ENCODE results near the gene ZSWIM6. TPM values are rescaled to one million over a fixed set of nuclear protein-coding genes. Genes with fewer than 3 reads are reported as not detected.

ZSWIM6 gene
- total RNA-seq, 1 donor from 2014 or later, result 40.1 TPM

DNA sequence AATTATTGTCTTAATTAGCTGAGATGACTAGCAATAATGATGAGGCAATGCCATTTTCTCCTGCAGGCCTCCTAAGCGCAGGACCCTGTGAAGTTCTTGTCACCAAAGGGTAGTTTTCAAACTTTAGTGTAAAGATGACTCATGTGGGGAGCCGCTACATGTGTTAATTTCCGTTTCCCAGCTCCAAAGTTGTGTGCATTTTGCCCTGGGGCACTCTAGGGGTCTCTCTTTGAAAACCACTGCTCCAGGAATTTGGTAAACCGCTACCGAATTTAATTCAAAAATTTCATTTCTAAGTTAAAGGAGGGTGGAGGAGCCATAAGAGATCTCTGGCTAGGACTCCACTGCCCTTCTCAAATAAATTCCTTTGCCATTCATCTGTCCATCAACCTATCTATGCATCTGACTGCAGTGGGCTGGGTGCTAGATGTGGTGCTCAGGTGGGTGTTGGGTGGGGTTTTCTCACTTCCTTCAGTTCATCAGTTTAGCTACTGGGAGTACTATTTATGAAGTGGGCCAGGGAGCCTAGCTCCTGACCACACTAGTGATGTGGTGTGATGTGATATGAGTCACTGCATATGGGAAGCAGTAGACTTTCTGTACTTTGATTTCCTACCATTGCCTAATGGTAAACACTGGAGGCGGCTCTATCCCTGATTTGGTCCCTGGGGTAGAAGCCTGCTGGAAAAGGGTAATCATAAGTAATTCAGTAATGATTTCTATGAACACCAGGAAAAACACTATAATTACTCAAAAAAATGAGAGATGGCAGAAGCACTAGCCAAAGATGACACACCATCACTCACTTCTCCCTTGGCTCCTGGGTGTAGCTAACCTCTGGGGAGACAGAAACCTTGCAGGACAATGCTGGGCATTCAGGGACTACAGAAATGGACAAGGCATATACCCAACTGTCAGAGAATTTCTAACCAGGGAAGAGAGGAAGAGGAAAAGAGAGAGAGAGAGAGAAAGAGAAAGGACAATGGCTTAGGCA is 4.0 kb upstream of the ZSWIM6 start:
- DNase-seq (ENCODE audit: low read depth) (peak; percentile 89), FAIRE-seq (peak; percentile 17)
- Mint-ChIP-seq H3K4me3 (ENCODE audit: unreplicated experiment) (peak overlapping the region; percentile 94), H3K27ac (ENCODE audit: unreplicated experiment) (peak overlapping the region; percentile 88), H3K36me3 (ENCODE audit: low read depth, unreplicated experiment) (no peaks in the 10 kb centered on the region), H3K9me3 (ENCODE audit: unreplicated experiment) (no peaks in the 10 kb centered on the region), H3K4me1 (ENCODE audit: low read depth, unreplicated experiment) (peaks cover 30% of the 10 kb centered on the region), H3K27me3 (ENCODE audit: low read depth, unreplicated experiment) (no peaks in the 10 kb centered on the region)
- H3K4me3 ChIP-seq (ENCODE audit: insufficient read depth, low read depth, low read length), result no peak overlapping the region
- H3K9ac ChIP-seq (ENCODE audit: low read length), result no peak overlapping the region
- peak overlapping the region; percentile 41 for H3K27ac ChIP-seq (ENCODE audit: low read depth, low read length)
- no peaks in the 10 kb centered on the region for H3K9me3 ChIP-seq (ENCODE audit: insufficient read depth, low read depth, low read length)
- no peak overlapping the region for H2AFZ ChIP-seq (ENCODE audit: low read depth, low read length)
- H3K36me3 ChIP-seq (ENCODE audit: insufficient read depth, low read length), result no peaks in the 10 kb centered on the region
- H3K79me2 ChIP-seq (ENCODE audit: insufficient read depth, low read length), result peaks cover 5% of the 10 kb centered on the region
- peaks cover 40% of the 10 kb centered on the region for H3K4me1 ChIP-seq (ENCODE audit: insufficient read depth, low read length)
- TF ChIP-seq EZH2 (IDR thresholded peaks at IDR 0.05; ENCODE audit: insufficient read depth, low read length), result no peak
- TF ChIP-seq, protein P1, sequence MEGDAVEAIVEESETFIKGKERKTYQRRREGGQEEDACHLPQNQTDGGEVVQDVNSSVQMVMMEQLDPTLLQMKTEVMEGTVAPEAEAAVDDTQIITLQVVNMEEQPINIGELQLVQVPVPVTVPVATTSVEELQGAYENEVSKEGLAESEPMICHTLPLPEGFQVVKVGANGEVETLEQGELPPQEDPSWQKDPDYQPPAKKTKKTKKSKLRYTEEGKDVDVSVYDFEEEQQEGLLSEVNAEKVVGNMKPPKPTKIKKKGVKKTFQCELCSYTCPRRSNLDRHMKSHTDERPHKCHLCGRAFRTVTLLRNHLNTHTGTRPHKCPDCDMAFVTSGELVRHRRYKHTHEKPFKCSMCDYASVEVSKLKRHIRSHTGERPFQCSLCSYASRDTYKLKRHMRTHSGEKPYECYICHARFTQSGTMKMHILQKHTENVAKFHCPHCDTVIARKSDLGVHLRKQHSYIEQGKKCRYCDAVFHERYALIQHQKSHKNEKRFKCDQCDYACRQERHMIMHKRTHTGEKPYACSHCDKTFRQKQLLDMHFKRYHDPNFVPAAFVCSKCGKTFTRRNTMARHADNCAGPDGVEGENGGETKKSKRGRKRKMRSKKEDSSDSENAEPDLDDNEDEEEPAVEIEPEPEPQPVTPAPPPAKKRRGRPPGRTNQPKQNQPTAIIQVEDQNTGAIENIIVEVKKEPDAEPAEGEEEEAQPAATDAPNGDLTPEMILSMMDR (IDR thresholded peaks at IDR 0.05; ENCODE audit: insufficient read depth, low read depth, low read length), result no peak
- peak overlapping the region; percentile 94 for H3K4me2 ChIP-seq (ENCODE audit: low read length)
- H4K20me1 ChIP-seq (ENCODE audit: insufficient read depth, low read length), result no peaks in the 10 kb centered on the region
- H3K27me3 ChIP-seq (ENCODE audit: insufficient read depth, low read length), result no peaks in the 10 kb centered on the region

DNA sequence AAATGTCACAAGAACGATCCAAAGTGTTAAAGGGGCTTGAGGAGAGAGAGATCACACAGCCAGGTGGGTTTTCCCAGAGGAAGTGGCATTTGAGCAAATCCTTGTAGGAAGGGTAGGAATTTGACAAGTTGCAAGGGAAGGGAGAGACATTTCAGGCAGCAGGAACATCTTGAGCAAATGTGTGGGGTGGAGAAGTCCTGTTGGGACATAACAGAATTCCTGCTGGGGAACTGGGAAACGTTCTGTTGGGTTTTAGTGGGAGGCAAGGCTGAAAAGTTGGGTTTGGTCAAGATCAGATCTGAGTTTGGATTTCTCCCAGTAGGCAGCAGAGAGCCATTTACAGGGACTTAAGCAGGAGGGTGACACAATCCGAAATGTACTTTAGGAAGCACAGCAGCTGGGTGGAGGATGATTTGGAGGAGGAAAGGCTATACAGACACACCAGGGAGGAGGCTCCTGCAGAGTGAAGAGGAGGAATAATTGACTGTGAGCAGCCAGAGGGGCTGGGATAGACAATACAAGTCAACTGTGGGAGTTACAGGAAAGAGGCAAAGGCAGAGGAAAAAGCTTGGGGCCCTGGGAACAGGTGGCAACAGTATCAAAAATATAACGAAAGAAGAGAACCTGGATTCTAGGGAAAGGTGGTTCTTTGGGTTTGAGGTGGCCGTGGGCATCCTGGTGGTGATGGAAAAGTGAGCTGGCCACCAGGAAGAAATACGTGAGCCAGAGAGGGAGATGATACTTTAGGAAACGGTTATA is 3.1 kb upstream of the ZSWIM6 start:
- DNase-seq (ENCODE audit: low read depth), result no peak
- peak overlapping the region; percentile 88 for H3K27ac Mint-ChIP-seq (ENCODE audit: unreplicated experiment)
- H3K9ac ChIP-seq (ENCODE audit: low read length), result peak overlapping the region; percentile 90

More for the DNA sequence above, 3.1 kb upstream of the ZSWIM6 start:
- no peak overlapping the region for H3K4me3 ChIP-seq (ENCODE audit: insufficient read depth, low read depth, low read length)
- H4K20me1 ChIP-seq (ENCODE audit: insufficient read depth, low read length), result peaks cover 7% of the 10 kb centered on the region
- no peak overlapping the region for H2AFZ ChIP-seq (ENCODE audit: low read depth, low read length)
- peak overlapping the region; percentile 94 for H3K4me3 Mint-ChIP-seq (ENCODE audit: unreplicated experiment)
- H3K4me2 ChIP-seq (ENCODE audit: low read length), result peak overlapping the region; percentile 94
- no peaks in the 10 kb centered on the region for H3K27me3 Mint-ChIP-seq (ENCODE audit: low read depth, unreplicated experiment)
- H3K4me1 ChIP-seq (ENCODE audit: insufficient read depth, low read length), result peaks cover 37% of the 10 kb centered on the region
- no peaks in the 10 kb centered on the region for H3K9me3 Mint-ChIP-seq (ENCODE audit: unreplicated experiment)
- TF ChIP-seq, protein P1 (IDR thresholded peaks at IDR 0.05; ENCODE audit: insufficient read depth, low read depth, low read length), result no peak
- no peak for TF ChIP-seq EZH2 (IDR thresholded peaks at IDR 0.05; ENCODE audit: insufficient read depth, low read length)
- no peak overlapping the region for H3K27ac ChIP-seq (ENCODE audit: low read depth, low read length)
- H3K36me3 ChIP-seq (ENCODE audit: insufficient read depth, low read length), result no peaks in the 10 kb centered on the region
- H3K27me3 ChIP-seq (ENCODE audit: insufficient read depth, low read length), result no peaks in the 10 kb centered on the region
- peaks cover 27% of the 10 kb centered on the region for H3K4me1 Mint-ChIP-seq (ENCODE audit: low read depth, unreplicated experiment)
- no peaks in the 10 kb centered on the region for H3K36me3 Mint-ChIP-seq (ENCODE audit: low read depth, unreplicated experiment)
- peaks cover 13% of the 10 kb centered on the region for H3K79me2 ChIP-seq (ENCODE audit: insufficient read depth, low read length)
- H3K9me3 ChIP-seq (ENCODE audit: insufficient read depth, low read depth, low read length), result no peaks in the 10 kb centered on the region
- FAIRE-seq, result no peak
